GM18517 (cell line): ENCODE data around the gene ERAL1.
A peak's percentile ranks its signal among the peaks of the same experiment; 100 is the strongest.
"Not testable (repeated sequence)": the region's sequence is repeated elsewhere in the genome, so short reads cannot be mapped to it uniquely, and the experiment has no call there.

ENCODE experiments used
- ATAC-seq: cut with Tn5 transposase; IDR thresholded peaks from one replicate; pipeline ENCODE4 v1.9.1; 2021; ENCODE audit warnings: mild to moderate bottlenecking, moderate library complexity; ENCODE audit not compliant: unreplicated experiment

Gene ERAL1

DNA sequence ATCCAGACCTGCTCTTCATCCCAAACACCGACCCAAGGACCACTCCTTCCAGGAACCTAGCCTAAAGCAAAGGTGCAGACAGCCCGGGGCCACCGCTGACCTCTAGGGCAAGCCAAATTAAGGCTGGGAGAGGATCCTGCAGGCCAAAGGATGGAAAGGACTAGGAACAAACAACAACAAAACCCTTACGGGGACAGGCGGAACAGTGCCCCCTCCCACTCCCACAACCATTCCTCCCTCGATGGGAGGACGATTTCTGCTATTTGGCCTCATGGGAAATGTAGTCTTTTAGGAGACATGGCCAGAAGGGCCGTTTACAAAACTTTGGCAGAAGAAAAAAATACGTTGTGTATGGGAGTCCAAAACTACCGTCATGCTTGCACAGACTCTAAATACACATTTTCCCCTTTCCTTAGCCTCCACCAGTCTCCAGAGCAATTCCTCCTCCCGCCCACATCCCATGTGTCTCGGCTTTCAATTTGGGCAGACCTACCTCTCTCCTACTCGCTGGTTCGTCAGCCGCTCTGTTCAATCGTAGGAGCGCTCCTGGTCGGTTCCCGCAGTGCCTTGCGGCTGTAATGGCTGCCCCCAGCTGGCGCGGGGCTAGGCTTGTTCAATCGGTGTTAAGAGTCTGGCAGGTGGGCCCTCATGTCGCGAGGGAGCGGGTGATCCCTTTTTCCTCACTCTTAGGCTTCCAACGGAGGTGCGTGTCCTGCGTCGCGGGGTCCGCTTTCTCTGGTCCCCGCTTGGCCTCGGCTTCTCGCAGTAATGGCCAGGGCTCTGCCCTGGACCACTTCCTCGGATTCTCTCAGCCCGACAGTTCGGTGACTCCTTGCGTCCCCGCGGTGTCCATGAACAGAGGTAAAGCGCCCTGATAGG, at the start of gene ERAL1:
ERAL1 (plus strand) TSS at position 560 of the 879 bp plus-strand sequence; CDS start at position 579, 19 bp downstream.
- ATAC-seq: peak; percentile 91

DNA sequence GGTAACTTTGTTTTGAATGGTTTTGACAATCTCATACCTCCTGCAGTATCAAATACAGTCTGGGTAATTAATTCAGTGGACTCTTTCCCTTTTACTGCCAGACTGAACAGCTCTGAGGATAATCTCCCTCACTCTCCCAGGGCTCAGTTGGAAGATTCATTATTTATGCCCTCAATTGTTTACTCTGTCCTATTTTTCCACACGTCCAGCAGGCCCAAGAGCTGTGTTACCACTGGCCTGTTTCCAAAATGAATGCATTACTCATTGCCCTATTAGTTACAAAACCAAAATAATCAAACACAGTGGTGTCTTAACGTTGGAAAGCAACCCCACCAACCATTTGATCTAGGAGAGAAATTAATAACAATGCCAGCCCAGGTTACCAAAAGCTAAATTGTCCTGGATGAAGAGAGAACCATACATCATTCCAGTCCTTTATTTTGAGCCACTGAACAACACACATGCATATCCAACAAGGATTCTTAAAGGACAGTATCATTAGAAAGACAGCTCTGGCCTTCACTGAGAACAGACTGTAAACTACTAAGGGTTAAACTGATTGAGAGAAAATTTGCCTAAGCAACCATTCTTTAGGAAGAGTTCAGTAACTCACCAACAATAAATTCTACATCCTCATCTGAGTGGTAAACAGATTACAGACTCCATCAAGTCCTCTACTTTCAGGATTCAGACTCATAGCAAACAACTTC, 46.7 kb upstream of the ERAL1 start:
- ATAC-seq: no peak

DNA sequence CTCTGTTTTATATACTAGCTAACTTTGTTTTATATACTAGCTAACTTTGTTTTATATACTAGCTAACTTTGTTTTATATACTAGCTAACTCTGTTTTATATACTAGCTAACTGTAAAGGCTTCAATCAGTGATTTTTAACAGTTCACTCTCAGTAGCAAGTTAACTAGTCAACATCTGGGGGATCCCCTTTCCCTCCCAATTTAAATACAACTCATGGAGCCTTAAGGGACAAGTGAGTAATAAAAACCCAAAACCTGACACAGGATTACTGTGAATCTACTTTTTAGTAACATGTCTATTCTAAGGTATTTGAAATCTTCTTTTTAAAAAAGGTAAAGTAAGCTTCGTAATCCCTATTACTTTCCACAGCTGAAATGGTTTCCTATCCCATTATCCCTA, 44.4 kb upstream of the ERAL1 start:
- no peak for ATAC-seq

DNA sequence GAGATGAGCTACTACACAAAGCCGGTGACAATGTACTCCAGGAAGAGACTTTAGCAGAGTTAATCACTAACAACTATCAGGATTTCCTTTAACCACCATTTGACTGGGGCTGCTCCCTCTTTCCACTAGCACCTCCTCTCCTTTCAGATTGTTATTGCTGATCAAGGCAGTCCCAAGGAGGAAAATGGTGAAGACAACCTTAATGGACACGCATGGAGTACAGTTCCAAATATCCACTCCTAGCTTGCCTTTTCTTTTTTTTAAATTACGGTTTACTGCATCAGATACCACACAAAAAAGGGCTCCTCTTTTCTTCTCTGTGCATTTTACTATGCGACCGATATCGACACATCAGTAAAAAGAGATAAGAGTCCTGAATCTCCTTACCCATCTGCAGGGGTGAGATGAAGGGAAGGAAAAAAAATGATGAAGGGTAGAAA, 43.1 kb upstream of the ERAL1 start:
- ATAC-seq: no peak

DNA sequence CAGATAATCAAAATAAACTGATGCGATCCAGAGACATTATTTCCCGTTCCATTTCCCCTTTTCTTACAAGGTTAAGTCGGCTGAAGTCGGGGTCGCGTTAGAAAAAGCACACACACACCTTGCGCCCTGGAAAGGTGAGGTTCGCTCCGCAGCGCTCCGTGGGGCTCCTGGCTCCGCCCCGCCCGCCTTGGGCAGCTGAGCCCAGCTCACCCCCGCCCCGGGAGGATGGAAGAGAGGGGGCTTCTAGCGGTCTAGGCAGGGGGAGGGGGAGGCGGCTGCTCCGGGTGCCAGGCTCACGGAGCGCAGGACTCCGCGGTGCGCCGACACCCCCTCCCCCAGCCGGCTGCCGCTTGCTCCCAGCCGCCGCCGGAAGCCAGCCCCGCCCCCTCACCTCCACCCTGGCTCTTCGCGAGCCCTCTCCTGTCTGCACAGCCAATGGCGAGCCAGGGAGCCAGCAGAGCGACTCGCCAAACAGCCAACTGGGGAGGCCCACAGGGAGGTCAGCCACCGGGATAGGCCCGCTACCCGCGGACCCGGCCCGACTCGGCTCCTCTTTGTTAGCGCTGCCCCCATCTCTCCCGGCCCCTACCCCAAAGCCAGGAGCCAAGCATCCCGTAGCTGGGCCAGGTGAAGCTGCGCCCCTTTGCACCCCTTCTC, 42.6 kb upstream of the ERAL1 start:
- peak; percentile 87 for ATAC-seq

DNA sequence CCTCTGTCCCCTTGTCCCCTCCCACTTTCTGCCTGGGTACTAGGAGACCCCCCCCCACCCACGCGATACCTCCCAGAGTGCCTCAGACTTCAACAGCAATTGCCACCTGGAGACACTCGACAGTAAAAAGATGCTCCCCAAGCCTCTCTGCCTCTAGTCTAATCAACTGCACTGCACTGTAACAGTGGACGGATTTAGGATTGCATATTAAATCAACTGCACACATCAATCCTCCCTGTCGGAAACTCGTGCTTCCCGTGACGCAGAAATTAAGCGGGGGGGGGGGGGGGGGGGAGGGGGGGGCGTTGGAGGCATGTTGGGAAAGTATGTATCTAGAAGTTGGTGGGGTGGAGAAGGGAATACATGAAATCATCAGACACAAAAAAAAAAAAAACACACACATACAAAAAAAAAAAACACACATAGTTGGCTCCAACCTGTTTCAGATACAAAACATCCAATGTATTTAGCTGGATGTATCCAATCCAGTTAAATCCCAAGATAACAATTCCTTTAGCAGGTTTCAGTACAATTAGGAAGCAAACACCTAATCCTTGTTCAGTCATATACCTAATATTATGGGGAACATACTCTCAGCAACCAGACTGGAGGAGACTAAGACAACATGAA, 42.0 kb upstream of the ERAL1 start:
- no peak for ATAC-seq

DNA sequence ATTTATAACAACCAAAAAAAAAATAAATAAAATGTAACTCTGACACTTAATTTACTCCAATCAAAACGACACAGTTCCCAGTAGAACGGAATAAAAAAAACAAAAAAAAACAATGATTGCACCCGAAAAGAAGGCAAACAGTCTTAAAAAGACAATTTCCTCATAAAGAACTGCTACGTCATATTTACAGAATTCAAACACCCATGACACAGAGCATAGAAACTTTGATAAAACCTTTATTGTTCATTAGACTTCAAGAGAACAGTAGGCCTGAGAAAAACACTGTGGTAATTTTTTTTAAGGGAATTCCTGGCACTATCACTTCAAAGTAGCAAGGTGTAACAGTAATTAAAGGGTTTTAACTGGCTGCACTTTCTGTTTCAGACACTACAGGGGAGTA, 38.3 kb upstream of the ERAL1 start:
- no peak for ATAC-seq

DNA sequence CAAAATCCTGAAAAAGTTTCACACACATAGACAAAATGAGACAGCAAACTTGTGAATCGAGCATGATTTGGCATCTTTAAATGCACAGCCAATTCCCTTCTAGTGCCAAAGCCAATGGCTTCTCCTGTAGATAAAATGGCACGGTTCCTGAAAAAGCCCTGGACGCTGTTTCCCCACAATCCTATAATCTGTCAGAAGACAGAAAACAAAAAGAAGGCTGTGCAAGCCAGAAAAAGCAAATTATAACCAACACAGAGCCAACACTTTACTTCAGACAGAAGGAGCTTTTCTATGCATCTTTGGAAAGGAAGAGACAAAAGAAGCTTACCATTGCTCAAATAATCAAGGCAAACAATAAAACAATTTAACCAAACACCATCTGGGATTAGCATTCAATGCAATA, 36.0 kb upstream of the ERAL1 start:
- ATAC-seq: no peak

DNA sequence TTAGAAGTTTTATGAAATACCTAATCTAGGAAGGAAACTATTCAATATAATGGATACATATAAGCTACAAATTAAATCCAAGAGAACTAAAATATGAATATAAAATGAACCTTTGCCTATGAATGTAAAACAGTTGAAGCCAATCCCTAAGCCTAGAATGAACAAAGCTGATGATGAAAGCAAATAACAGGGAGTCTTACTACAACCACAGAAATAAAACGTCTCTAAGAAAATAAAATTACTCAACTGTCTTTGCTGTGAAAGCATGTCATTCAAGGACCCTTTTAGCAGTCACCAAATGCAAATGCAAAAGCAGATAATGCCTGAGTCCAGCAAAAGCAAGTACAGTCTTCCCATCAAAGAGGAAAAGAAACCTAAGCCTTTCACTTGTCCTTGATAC, 35.2 kb upstream of the ERAL1 start:
- no peak for ATAC-seq

DNA sequence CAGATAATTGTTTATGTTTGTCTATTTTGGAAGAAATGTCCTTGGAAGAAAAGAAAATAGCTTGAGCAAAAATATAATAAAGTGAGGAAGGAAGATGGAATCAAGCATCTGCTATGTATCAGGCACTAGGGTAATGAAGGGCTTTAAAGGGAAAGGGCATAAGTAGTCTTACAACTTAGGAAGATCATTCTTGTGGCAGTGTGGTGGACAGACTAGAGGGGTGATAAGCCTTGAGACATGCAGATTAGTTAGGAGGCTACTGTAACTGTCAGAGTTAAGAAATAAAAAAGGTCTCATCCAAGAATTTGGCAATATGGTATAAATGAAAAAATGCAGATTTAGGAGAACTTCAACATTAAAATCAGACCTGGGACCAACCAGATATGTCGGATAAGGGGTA, 27.1 kb upstream of the ERAL1 start:
- no peak for ATAC-seq

DNA sequence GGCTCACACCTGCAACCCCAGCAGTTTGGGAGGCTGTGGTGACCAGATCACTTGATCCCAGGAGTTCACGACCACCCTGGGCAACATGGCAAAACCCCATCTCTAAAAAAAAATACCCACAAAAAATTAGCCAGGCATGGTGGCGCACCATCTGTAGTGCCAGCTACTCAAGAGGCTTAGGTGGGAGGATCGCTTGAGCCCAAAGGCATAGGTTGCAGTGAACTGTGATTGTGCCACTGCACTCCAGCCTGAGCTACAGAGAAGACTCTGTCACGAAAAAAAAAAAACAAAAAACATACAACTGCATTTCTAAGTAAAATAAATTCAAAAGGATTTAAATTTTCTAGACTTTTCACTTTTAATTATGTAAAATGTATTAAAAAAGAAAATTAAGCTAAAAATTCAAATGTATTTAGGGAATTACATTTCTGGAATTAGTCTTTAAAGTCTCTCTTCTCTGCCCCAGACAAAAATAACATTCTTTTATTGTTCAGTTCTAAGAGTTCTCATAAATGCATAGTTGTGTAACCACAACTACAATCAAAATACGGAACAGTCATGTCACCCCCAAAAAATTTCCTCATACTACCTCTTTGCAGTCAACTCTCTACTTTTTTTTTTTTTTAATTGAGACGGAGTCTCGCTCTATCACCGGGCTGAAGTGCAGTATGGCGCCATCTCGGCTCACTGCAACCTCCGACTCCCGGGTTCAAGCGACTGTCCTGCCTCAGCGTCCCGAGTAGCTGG, 26.3 kb upstream of the ERAL1 start:
- ATAC-seq: no peak

DNA sequence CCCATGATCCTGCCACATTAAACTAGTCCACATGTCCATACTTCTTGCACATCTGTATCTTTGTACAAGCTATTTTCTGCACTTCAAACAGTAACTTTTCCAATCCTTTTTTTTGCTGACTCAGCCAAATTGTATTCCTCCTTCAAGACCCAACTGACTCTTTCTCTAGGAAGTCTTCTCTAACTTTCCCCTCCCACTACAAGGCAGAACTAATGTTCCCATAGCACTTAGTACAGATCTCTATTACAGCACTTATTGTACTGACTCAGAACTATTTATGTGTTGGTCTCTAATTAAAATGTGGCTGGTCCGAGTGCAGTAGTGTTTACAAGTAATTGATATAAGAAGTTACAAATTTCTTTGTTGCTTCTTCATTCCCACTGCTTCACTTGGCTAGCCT, 20.4 kb upstream of the ERAL1 start:
- ATAC-seq: no peak

DNA sequence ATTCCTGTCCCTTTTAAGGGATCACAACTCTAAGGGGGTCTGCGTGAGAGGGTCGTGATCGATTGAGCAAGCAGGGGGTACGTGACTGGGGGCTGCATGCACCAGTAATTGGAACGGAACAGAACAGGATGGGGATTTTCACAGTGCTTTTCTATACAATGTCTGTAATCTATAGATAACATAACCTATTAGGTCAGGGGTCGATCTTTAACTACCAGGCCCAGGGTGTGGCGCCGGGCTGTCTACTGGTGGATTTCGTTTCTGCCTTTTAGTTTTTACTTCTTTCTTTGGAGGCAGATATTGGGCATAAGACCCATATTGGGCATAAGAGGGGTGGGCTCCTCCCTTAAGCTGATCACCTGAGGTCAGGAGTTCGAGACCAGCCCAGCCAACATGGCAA, 18.3 kb upstream of the ERAL1 start:
- ATAC-seq: not testable (repeated sequence)

DNA sequence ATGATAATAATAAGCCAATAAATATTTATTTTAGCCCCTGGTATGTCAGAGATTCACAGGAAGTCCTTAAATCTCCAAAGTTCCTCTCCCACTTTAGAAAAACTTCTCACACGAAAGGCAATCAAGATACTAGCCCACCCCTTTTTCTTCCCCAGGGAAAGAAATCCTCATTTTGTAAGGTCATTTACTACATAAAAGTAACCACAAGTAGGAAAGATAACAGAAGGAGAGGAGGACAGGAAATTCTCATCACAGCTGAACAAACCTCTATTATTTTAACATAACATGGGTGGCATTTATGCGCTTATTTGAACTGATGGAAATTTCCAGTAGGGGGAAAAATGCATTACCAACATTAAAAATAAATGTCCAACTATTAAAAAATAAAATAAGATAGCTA, 15.6 kb upstream of the ERAL1 start:
- ATAC-seq: no peak

DNA sequence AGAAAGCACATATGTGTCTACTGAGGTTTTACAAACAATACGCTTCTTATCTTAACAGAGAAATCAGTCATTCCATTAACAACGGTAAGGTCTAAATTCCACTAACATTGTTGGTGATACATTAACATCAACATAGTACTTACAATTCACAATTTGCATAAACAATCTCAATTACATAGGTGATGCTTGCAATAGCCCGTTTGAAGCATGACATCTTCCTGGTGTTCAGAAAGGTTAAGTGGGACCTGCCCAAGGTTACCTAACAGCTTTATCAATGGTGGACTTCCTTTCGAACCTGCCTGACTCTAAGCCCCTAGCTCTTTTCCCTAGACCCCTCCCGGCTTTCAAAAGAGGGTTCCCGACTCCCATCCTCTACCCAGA, 12.9 kb upstream of the ERAL1 start:
- no peak for ATAC-seq

DNA sequence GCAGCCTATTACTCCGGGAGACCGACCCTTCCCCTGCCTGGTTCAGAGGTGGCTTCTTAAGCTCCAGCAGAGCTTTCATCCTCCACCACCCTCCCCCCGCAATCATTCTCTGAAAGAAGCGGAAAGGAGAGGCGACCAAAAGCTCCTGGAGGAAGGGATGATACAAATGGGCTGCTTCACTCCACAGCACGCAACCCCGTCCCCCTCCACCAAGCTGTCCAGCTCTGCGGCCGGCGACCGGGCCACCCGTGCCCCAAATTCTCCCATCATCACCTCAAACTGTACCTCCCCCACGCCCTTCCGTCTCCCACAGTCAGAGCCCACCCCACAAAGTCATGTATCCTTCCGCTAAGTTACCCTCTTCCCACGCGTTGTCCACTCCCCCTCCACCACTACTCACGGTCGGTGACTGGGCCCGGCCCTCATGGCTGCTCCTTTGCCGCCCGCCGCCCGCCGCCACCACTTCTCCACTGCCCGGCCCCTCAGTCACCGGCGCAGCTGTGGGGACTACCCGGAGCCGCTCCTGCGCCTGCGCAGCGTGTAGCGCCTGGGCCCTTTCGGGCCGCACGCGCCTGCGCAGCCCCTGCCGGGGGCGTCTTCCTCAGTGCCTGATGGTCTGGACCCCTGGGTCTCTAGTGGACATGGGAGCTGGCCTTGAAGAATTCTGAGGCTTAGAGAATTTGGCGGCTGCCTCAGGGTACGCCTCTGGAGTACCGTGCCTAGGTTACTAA, 12.4 kb upstream of the ERAL1 start, which contains the start of gene FAM222B:
FAM222B (minus strand) TSS at position 509 of the 731 bp plus-strand sequence. CDS start 76,123 bp downstream, outside the sequence.
- ATAC-seq: peak; percentile 69

DNA sequence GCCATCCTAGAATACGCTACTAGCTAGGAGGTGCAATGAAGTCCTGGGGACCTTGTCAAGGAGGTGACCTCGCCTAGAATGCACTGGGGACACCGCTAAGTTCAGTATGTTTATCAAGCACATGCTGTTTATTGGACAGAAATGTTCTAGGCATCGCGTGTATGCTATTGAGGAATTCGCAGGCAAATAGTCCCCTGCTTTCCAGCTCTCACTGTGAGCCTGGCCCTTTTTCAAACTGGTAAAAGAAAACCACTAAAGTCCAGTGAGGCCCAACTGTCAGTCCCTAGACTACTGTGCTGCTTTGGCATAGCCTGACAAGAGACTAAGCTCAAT, 11.0 kb upstream of the ERAL1 start:
- ATAC-seq: no peak

DNA sequence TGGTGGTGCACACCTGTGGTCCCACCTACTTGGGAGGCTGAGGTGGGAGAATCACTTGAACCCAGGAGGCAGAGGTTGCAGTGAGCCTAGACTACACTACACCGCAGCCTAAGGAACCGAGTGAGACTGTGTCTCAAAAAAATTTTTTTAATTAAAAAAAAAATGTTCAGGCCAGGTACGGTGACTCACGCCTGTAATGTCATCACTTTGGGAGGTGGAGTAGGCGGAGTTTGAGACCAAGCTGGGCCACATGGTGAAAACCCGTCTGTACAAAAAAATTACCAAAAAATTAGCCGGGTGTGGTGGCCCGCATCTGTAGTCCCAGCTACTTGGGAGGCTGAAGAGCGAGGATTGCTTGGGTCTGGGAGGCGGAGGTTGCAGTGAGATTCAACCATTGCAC, 8.6 kb upstream of the ERAL1 start:
- no peak for ATAC-seq

DNA sequence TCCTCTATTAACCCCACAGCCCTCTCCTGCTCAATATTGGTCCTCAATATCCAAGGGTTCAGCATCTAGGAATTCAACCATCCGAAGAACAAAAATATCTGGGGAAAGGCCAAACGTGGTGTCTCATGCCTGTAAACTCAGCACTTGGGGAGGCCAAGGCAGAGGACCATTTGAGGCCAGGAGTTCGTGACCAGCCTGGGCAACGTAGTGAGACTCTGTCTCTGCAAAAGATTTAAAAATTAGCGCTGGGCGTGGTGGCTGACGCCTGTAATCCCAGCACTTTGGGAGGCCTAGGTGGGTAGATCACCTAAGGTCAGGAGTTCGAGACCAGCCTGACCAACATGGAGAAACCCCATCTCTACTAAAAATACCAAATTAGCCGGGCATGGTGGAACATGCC, 8.1 kb upstream of the ERAL1 start:
- not testable (repeated sequence) for ATAC-seq

DNA sequence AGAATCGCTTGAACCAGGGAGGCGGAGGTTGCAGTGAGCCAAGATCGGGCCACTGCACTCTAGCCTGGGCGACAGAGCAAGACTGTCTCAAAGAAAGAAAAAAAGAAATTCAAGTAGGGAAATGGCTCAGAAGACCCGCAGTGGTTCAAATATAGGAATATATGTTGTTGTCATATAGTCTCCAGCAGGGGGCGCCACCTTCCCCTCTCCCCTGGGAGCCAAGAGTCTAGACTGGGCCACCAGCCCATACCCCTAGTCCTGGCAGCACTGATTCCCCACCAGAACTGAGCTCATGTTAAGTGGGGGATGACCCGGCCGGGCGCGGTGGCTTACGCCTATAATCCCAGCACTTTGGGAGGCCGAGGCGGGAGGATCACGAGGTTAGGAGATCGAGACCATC, 6.1 kb upstream of the ERAL1 start:
- not testable (repeated sequence) for ATAC-seq
